OCI-LY7 (cell line): ENCODE data around the gene PSPN. TPM values are rescaled to one million over a fixed set of nuclear protein-coding genes. Genes with fewer than 3 reads are reported as not detected.

ENCODE experiments used
- BruUV-seq: library from RNA; stranded (reverse); fragments of 400-500 nt; replicated peaks from 2 replicates; lab custom pipeline; 2021; lab: Mats Ljungman, UMichigan
- CTCF ChIA-PET: fragments of 300-600 bp; sonication (Branson Sonifier 250); formaldehyde crosslinking; loops from one replicate; lab custom pipeline; 2022; ENCODE audit warnings: antibody characterized with exemption; ENCODE audit not compliant: unreplicated experiment; lab: Charles Lee
- POLR2A ChIA-PET: fragments of 300-600 bp; sonication (Branson Sonifier 250); formaldehyde crosslinking; loops from one replicate; lab custom pipeline; 2022; ENCODE audit warnings: antibody characterized with exemption; lab: Charles Lee
- DNase-seq: peaks from one replicate; pipeline ENCODE4 v3.0.0-alpha.2; 2015; ENCODE audit warnings: low spot score
- H2AFZ ChIP-seq: fragments of 200-600 bp; sonication (generic), shearing (Covaris generic); 2 replicates; pipeline ENCODE4 v1.6.1; 2014; ENCODE audit warnings: mild to moderate bottlenecking, antibody characterized with exemption, low read length, moderate library complexity
- H3K27ac ChIP-seq: fragments of 200-600 bp; sonication (generic); 2 replicates; pipeline ENCODE4 v1.5.1; 2014; ENCODE audit warnings: mixed run types, low read depth, mild to moderate bottlenecking, moderate library complexity, low read length, inconsistent platforms; ENCODE audit not compliant: poor library complexity, severe bottlenecking
- H3K36me3 ChIP-seq: fragments of 200-600 bp; sonication (generic); 2 replicates; pipeline ENCODE4 v1.6.1; 2014; ENCODE audit warnings: mild to moderate bottlenecking, antibody characterized with exemption, low read length, moderate library complexity, mixed read lengths; ENCODE audit not compliant: insufficient read depth
- H3K4me1 ChIP-seq: fragments of 200-600 bp; sonication (generic); 2 replicates; pipeline ENCODE4 v1.5.1; 2014; ENCODE audit warnings: mild to moderate bottlenecking, low read length; ENCODE audit not compliant: insufficient read depth, poor library complexity, severe bottlenecking
- H3K4me2 ChIP-seq: fragments of 200-600 bp; sonication (generic); 2 replicates; pipeline ENCODE4 v1.6.1; 2014; ENCODE audit warnings: mild to moderate bottlenecking, low read length
- H3K4me3 ChIP-seq: fragments of 200-600 bp; sonication (generic); 2 replicates; pipeline ENCODE4 v1.5.1; 2014; ENCODE audit warnings: mild to moderate bottlenecking, low read depth, low read length; ENCODE audit not compliant: poor library complexity, severe bottlenecking
- H3K79me2 ChIP-seq: fragments of 200-600 bp; sonication (generic); 2 replicates; pipeline ENCODE4 v1.6.1; 2016; ENCODE audit warnings: low read depth, mild to moderate bottlenecking, low read length, moderate library complexity, mixed read lengths; ENCODE audit not compliant: insufficient read depth
- H3K9me2 ChIP-seq: fragments of 200-600 bp; sonication (generic); 2 replicates; pipeline ENCODE4 v1.6.1; 2016; ENCODE audit warnings: mild to moderate bottlenecking, low read length, mixed read lengths; ENCODE audit not compliant: insufficient read depth
- H3K9me3 ChIP-seq: fragments of 200-600 bp; sonication (generic); 2 replicates; pipeline ENCODE4 v1.6.1; 2014; ENCODE audit warnings: mild to moderate bottlenecking, mixed run types, low read length, mixed read lengths
- H4K20me1 ChIP-seq: fragments of 200-600 bp; sonication (generic); 2 replicates; pipeline ENCODE4 v1.6.1; 2014; ENCODE audit warnings: mild to moderate bottlenecking, antibody characterized with exemption, low read length, moderate library complexity, mixed read lengths; ENCODE audit not compliant: insufficient read depth
- EZH2phosphoT487 ChIP-seq: fragments of 200-600 bp; sonication (generic); IDR thresholded peaks from 2 replicates; pipeline ENCODE4 v1.6.1; 2018; ENCODE audit warnings: low read depth, borderline replicate concordance, mild to moderate bottlenecking, mixed run types, antibody characterized with exemption, low read length, moderate library complexity, mixed read lengths
- intact Hi-C: fragments of 100-400 bp; cut with micrococcal nuclease; formaldehyde crosslinking; loops from one replicate; pipeline ENCODE4 v1.10.0; 2022; ENCODE audit not compliant: unreplicated experiment
- total RNA-seq, 2 experiments: library from RNA; depleted of rRNA in 1 of 2; stranded (reverse); fragments of >200 nt in 1 of 2; shearing (Covaris generic) in 1 of 2; gene quantifications; 2 replicates each; pipeline ENCODE4 v1.2.3, GENCODE V29; 2014 to 2022
- TF ChIP-seq, protein P1 (sequence below): fragments of 200-600 bp; sonication (generic); conservative IDR thresholded peaks from 2 replicates; pipeline ENCODE4 v1.5.1; 2014; ENCODE audit warnings: mild to moderate bottlenecking, antibody characterized with exemption, low read length, moderate library complexity, mixed read lengths

PSPN gene
- total RNA-seq, 2 experiments from 2014 or later: 1.6 to 2.1 TPM

DNA sequence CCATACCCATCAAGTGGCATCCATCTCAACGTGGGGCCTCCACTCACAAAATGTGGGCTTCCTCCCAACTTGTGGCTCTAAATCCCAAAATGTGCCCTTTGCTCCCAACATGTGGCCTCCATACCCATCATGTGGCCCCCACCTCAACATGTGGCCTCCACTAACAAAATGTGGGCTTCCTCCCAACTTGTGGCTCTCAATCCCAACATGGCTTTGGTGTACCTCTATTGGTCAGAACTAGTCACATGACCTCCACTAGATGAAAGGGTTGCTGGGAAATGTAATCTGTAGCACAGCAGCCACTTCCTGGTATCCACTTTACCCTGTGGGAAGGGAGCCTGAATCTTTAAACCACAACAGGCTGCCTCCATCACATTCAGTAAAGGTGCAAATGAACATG lies 32.3 kb downstream of the PSPN start:
- BruUV-seq: no TSS peak

DNA sequence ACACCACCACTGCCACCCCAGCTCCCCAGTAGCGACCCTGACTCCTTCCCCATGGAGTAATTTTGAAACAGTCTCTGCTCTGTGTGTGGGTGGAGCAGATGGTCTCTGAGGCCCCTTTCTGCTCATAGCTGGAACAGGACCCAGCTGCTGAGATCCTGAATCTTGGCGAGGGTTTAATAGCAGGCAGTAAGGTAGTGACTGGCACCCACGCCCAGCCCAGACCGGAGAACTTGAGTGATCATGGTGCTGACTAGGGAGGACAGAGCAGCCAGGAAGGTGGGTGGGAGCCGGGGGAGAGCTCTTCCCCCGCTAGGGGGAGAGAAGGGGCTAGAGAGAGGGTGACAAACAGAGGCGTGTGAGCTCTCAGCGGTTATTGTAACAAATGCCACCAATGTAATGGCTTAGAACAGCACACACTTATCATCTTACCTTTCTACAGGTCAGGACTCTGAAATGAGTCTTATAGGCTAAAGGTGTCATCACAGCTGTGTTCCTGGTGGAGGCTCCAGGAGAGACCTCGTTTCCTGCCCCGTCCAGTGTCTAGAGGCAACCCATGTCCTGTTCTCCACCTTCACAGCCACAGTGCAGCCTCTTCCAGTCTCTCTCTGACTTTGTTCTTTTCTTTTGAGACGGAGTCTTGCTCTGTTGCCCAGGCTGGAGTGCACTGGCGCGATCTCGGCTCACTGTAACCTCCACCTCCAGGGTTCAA lies 35.1 kb downstream of the PSPN start:
- no peaks in the 10 kb centered on the region for H3K79me2 ChIP-seq
- CTCF ChIA-PET: no interaction called here
- POLR2A ChIA-PET: interaction anchor here (0.9 kb wide), 1 partner anchor 32 kb away, joined by 3 read pairs; the partner anchor contains the start of gene ALKBH7
- no peak overlapping the region for H3K4me2 ChIP-seq
- DNase-seq: peak; percentile 17
- no peak overlapping the region for H3K27ac ChIP-seq
- no peaks in the 10 kb centered on the region for H3K4me1 ChIP-seq
- no peak overlapping the region for H3K4me3 ChIP-seq
- TF ChIP-seq, protein P1, sequence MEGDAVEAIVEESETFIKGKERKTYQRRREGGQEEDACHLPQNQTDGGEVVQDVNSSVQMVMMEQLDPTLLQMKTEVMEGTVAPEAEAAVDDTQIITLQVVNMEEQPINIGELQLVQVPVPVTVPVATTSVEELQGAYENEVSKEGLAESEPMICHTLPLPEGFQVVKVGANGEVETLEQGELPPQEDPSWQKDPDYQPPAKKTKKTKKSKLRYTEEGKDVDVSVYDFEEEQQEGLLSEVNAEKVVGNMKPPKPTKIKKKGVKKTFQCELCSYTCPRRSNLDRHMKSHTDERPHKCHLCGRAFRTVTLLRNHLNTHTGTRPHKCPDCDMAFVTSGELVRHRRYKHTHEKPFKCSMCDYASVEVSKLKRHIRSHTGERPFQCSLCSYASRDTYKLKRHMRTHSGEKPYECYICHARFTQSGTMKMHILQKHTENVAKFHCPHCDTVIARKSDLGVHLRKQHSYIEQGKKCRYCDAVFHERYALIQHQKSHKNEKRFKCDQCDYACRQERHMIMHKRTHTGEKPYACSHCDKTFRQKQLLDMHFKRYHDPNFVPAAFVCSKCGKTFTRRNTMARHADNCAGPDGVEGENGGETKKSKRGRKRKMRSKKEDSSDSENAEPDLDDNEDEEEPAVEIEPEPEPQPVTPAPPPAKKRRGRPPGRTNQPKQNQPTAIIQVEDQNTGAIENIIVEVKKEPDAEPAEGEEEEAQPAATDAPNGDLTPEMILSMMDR: peak; percentile 34; the same call in 1 of the 2 replicates
- TF ChIP-seq EZH2phosphoT487: no peak
- H2AFZ ChIP-seq: no peak overlapping the region
- no peaks in the 10 kb centered on the region for H4K20me1 ChIP-seq
- BruUV-seq: no TSS peak
- H3K9me3 ChIP-seq: no peaks in the 10 kb centered on the region; the same call in 1 of the 2 replicates
- H3K36me3 ChIP-seq: no peaks in the 10 kb centered on the region
- intact Hi-C loops: no loop called here
- H3K9me2 ChIP-seq: no peaks in the 10 kb centered on the region

More for the DNA sequence above, 32.3 kb downstream of the PSPN start:
- H3K4me2 ChIP-seq: no peak overlapping the region
- intact Hi-C loops: no loop called here
- no peaks in the 10 kb centered on the region for H3K4me1 ChIP-seq
- no peaks in the 10 kb centered on the region for H3K36me3 ChIP-seq
- H3K9me2 ChIP-seq: no peaks in the 10 kb centered on the region
- H3K27ac ChIP-seq: no peak overlapping the region
- H2AFZ ChIP-seq: peak overlapping the region; percentile 52; the same call in 1 of the 2 replicates
- no peaks in the 10 kb centered on the region for H3K79me2 ChIP-seq
- CTCF ChIA-PET: no interaction called here
- POLR2A ChIA-PET: no interaction called here
- no peak overlapping the region for H3K4me3 ChIP-seq
- TF ChIP-seq, protein P1: no peak
- no peak for TF ChIP-seq EZH2phosphoT487
- DNase-seq: peak; percentile 38
- no peaks in the 10 kb centered on the region; the same call in 1 of the 2 replicates for H3K9me3 ChIP-seq
- no peaks in the 10 kb centered on the region for H4K20me1 ChIP-seq
